Measurements from ENCODE around the gene YAP1. TPM values are rescaled to one million over a fixed set of nuclear protein-coding genes. Genes with fewer than 3 reads are reported as not detected.

The YAP1 gene
- total and polyA plus RNA-seq, 2 of the 4 experiments (the other 2 are of a cell fraction), result 121 to 251 TPM

GRCh38 chr11:102135256-102135655, 25.0 kb downstream of the YAP1 start:
- intact Hi-C loops (cut with micrococcal nuclease), result loop anchor here (5.0 kb wide), 1 partner anchor 92 kb away; no protein-coding TSS in a partner anchor

More at GRCh38 chr11:102135256-102135655, 25.0 kb downstream of the YAP1 start:
- peaks cover 40% of the 10 kb centered on the region for H4K20me1 ChIP-seq (ENCODE audit: insufficient read depth, low read length)
- dilution Hi-C loops (cut with HindIII; ENCODE audit: low sequenced_read_pairs, unreplicated experiment) (no loop called here), in situ Hi-C loops (cut with MboI; ENCODE audit: low sequenced_read_pairs) (no loop called here)
- H2BK120ac ChIP-seq (ENCODE audit: low read depth, low read length), result peak overlapping the region; percentile 28; the same call in 1 of the 2 replicates
- peaks cover 4 to 45% of the 10 kb centered on the region in 2 experiments; a peak in 2 of 4 replicates for H3K79me1 ChIP-seq (ENCODE audit: low read depth in 1 of 2, low read length in 2 of 2)
- H3K36me3 ChIP-seq (ENCODE audit: control insufficient read depth, insufficient read depth, low read length), result peaks cover 11% of the 10 kb centered on the region
- 0 out of 4 replicates have a peak overlapping the region, but pooled peaks of 1 of the 2 experiments have one; percentile 1 for H4K8ac ChIP-seq (ENCODE audit: low read depth in 2 of 2, low read length in 2 of 2)
- H2BK5ac ChIP-seq (ENCODE audit: low read depth, low read length, poor library complexity, severe bottlenecking), result peak overlapping the region; percentile 59
- no peaks in the 10 kb centered on the region for H3K27me3 ChIP-seq (ENCODE audit: control insufficient read depth, insufficient read depth, low read length)
- H3K9ac ChIP-seq (ENCODE audit: low read depth, low read length), result no peak overlapping the region
- CTCF ChIA-PET, result no interaction called here
- whole genome bisulfite sequencing, 2 experiments (ENCODE audit: extremely low coverage in 2 of 2, insufficient read length in 1 of 2), result no CpG with 5 or more reads among the region's 2 CpGs
- peaks cover 9% of the 10 kb centered on the region for H3K9me1 ChIP-seq (ENCODE audit: insufficient read depth, low read length)
- no peak overlapping the region for H2AK9ac ChIP-seq (replicated peaks; ENCODE audit: low read depth, low read length, poor library complexity)
- H3K14ac ChIP-seq (replicated peaks; ENCODE audit: low read depth, low read length), result peak overlapping the region; percentile 80
- H3K18ac ChIP-seq (ENCODE audit: low read depth, low read length), result peak overlapping the region; percentile 18; the same call in 1 of the 2 replicates
- peak overlapping the region; percentile 79 for H3K23ac ChIP-seq (ENCODE audit: low read depth, low read length)
- H3K4ac ChIP-seq (ENCODE audit: low read depth, low read length), result peak overlapping the region; percentile 58
- no peak overlapping the region for H4K91ac ChIP-seq (ENCODE audit: insufficient read depth, low read depth, low read length)
- peaks cover 8% of the 10 kb centered on the region; the same call in 1 of the 2 replicates for H3K4me1 ChIP-seq (ENCODE audit: control insufficient read depth, insufficient read depth, low read length)
- no peak overlapping the region for H3K56ac ChIP-seq (ENCODE audit: extremely low read depth, insufficient read depth, low read length)
- DNase-seq, result no peak
- TF ChIP-seq MAFK (IDR thresholded peaks at IDR 0.05; ENCODE audit: low read depth, low read length) (no peak), MAZ (IDR thresholded peaks at IDR 0.05; ENCODE audit: borderline replicate concordance, low read depth, low read length) (no peak), POLR2A (IDR thresholded peaks at IDR 0.05; ENCODE audit: low read depth, low read length) (no peak), CTCF (conservative IDR thresholded peaks at IDR 0.05; ENCODE audit: low read depth, low read length) (no peak), CHD1 (IDR thresholded peaks at IDR 0.05; ENCODE audit: low read depth, low read length) (no peak), ELK1 (IDR thresholded peaks at IDR 0.05; ENCODE audit: borderline replicate concordance, low read depth, low read length) (no peak), NFE2L2 (IDR thresholded peaks at IDR 0.05; ENCODE audit: low read depth, low read length) (no peak), FOS (IDR thresholded peaks at IDR 0.05; ENCODE audit: low read depth, low read length) (no peak), MXI1 (IDR thresholded peaks at IDR 0.05; ENCODE audit: borderline replicate concordance, low read depth, low read length) (no peak)
- H2AK5ac ChIP-seq (ENCODE audit: low read depth, low read length), result peak overlapping the region; percentile 53; the same call in 1 of the 2 replicates
- H2AFZ ChIP-seq (replicated peaks; ENCODE audit: low read length, poor library complexity), result no peak overlapping the region
- peak overlapping the region; percentile 27 for H2BK20ac ChIP-seq (ENCODE audit: low read depth, low read length)
- no peak overlapping the region for H3K4me2 ChIP-seq (ENCODE audit: low read depth, low read length)
- H3K9me3 ChIP-seq (ENCODE audit: control insufficient read depth, insufficient read depth, low read length), result peaks cover 5% of the 10 kb centered on the region; the same call in 1 of the 2 replicates
- H3K4me3 ChIP-seq (ENCODE audit: insufficient read depth, low read depth, low read length), result no peak overlapping the region
- H2BK15ac ChIP-seq (ENCODE audit: low read depth, low read length), result peak overlapping the region; percentile 23; the same call in 1 of the 3 replicates
- BruUV-seq (replicated peaks), result no TSS peak
- POLR2A ChIA-PET (ENCODE audit: unreplicated experiment), result no interaction called here
- no peak for ATAC-seq (ENCODE audit: low read depth)
- H4K5ac ChIP-seq (ENCODE audit: low read depth, low read length), result no peak overlapping the region
- H3K27ac ChIP-seq (ENCODE audit: insufficient read depth, low read length), result 0 out of 2 replicates have a peak overlapping the region, but pooled peaks have one; percentile 12
